SH-SY5Y (cell line): ENCODE measurements around the gene CPA1.

ENCODE experiments used
- GATA2 ChIP-seq: IDR thresholded peaks from 2 replicates; pipeline ENCODE4 v1.6.1; 2011; ENCODE audit warnings: mild to moderate bottlenecking, low read depth, low read length
- GATA3 ChIP-seq: IDR thresholded peaks from 2 replicates; pipeline ENCODE4 v1.6.1; 2011; ENCODE audit warnings: low read depth, mild to moderate bottlenecking, low read length, moderate library complexity

DNA sequence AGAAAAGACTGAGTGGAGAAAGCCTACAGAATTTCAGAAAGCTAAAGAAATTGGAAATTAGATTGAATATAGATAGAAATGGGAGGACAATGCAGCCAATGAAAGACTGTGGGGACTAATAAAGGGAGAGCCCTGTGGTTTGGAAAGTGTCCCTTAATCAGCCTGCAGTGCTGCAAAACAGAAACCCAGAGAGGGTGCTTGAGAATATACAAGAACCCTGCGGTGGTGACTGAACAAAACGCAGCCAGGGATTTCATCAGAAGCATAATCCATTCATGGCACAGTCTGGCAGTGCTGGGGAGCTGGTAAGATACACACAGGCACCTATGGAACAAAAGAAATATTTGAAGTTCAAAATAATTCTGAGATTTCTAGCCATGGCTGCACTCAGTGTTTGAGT, 41.4 kb downstream of the CPA1 start:
- TF ChIP-seq GATA2 (no peak), GATA3 (no peak)
